Thyroid gland (tissue), 4 donors: ENCODE measurements around the gene GRIN3B.

Source experiments
- CTCF ChIP-seq, 6 experiments: fragments of 200-600 bp in 3 of 6; fragments of 450-650 bp in 3 of 6; sonication (generic) in 3 of 6; IDR thresholded peaks; one replicate each; pipeline ENCODE4 v1.5.1; 2016 to 2019; ENCODE audit warnings: antibody characterized with exemption in 6 of 6, mild to moderate bottlenecking in 2 of 6, inconsistent platforms in 1 of 6, moderate library complexity in 1 of 6
- POLR2A ChIP-seq, 2 donors: fragments of 450-650 bp; IDR thresholded peaks; one replicate each; pipeline ENCODE4 v1.6.1; 2017; ENCODE audit warnings: antibody characterized with exemption in 2 of 2, mild to moderate bottlenecking in 2 of 2, moderate library complexity in 1 of 2

GRCh38 chr19:1055886-1056620, 55.8 kb downstream of the GRIN3B start:
- TF ChIP-seq CTCF (IDR thresholded peaks at IDR 0.05) (no peak), POLR2A (IDR thresholded peaks at IDR 0.05) (no peak)
